NCI-H2171 (cell line): ENCODE measurements around the gene GPR27.

ENCODE experiments used
- DNase-seq: peaks from one replicate; lab custom pipeline; 2025; lab: John Stamatoyannopoulos, UW

GPR27 gene

GRCh38 chr3:71786217-71786549 lies 32.5 kb downstream of the GPR27 start:
- no peak for DNase-seq

GRCh38 chr3:71786551-71786950 lies 32.9 kb downstream of the GPR27 start:
- DNase-seq, result no peak

GRCh38 chr3:71787851-71788405 lies 34.3 kb downstream of the GPR27 start:
- no peak for DNase-seq

- no peak for DNase-seq
These were observed 36.3 kb downstream of the GPR27 start for GRCh38 chr3:71789922-71790321.

- no peak for DNase-seq
These were observed 38.0 kb downstream of the GPR27 start for GRCh38 chr3:71791634-71792033.

GRCh38 chr3:71796290-71796689 lies 42.6 kb downstream of the GPR27 start:
- no peak for DNase-seq

- DNase-seq, result no peak
These were observed 43.8 kb downstream of the GPR27 start for GRCh38 chr3:71797455-71797854.

GRCh38 chr3:71800023-71800422 lies 46.4 kb downstream of the GPR27 start:
- DNase-seq, result no peak

GRCh38 chr3:71801986-71802385 lies 48.3 kb downstream of the GPR27 start:
- DNase-seq, result no peak

- DNase-seq, result no peak
These were observed 49.6 kb downstream of the GPR27 start for GRCh38 chr3:71803248-71803647.

GRCh38 chr3:71805199-71805598 lies 51.5 kb downstream of the GPR27 start:
- DNase-seq, result no peak

- DNase-seq, result no peak
These were observed 52.0 kb downstream of the GPR27 start for GRCh38 chr3:71805691-71806090.
